ENCODE data around the gene SDK2. TPM values are rescaled to one million over a fixed set of nuclear protein-coding genes. Genes with fewer than 3 reads are reported as not detected.

The SDK2 gene
- total and polyA plus RNA-seq, 8 donors = 0.04 to 0.31 (median 0.17) TPM

- no peak overlapping the region for H3K4me3 ChIP-seq
- DNase-seq (peak in 1 of 6 donors; percentile 52), ATAC-seq (no peak), FAIRE-seq (no peak)
- whole genome bisulfite sequencing, 2 donors = 36 to 45% methylated on average over 16 of the region's 16 CpGs
- H3K27ac ChIP-seq = peak overlapping the region; percentile 74 to 96 (median 81)
- intact Hi-C loops (cut with DNase I) = no loop called here
- H3K36me3 ChIP-seq = peaks cover under 1 to 8% (median 7%) of the 10 kb centered on the region in 3 donors
- TF ChIP-seq CTCF (IDR thresholded peaks at IDR 0.05) = no peak
- peaks cover 73 to 90% (median 86%) of the 10 kb centered on the region in 3 donors for H3K4me1 ChIP-seq
- H3K27me3 ChIP-seq = no peaks in the 10 kb centered on the region
- no peaks in the 10 kb centered on the region for H3K9me3 ChIP-seq
Measured at GRCh38 chr17:73290399-73291259, 353.6 kb downstream of the SDK2 start.

DNA sequence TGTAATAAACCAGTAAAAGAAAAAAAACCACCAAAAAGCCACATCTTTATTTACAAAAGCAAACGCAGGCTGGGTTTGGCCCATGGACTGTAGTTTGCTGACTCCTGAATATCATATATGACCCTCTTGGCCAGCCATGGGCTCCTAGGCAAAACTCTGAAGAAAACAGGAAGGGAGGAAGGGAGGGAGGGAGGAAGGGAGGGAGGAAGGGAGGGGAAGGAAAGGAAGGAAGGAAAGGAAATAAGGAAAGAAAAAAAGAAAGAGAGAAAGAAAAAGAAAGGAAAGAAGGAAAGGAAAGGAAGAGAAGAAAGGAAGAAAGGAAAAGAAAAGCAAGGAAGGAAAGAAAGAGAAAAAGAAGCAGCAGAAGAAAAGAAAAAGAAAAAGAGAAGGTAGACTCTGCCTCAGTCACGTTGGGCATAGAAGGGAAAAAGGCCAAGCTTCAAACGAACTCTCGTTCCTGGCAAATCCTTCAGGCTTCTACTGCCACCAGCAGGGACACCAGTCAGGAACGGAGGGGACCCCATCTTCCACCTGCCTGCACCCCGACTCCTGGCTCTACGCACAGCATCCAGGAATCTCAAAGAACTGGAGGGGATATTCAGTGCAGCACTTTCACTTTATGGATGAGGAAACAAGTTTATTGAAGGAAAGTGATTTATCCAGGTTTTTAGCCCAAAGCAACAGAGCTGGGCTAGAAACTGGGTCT, 354.5 kb downstream of the SDK2 start:
- Histone ChIP-seq H3K27me3 (no peaks in the 10 kb centered on the region), H3K4me3 (no peak overlapping the region), H3K36me3 (peaks cover 3 to 17% (median 17%) of the 10 kb centered on the region in 3 donors), H3K27ac (peak overlapping the region; percentile 74 to 96 (median 81)), H3K9me3 (no peaks in the 10 kb centered on the region), H3K4me1 (peaks cover 66 to 86% (median 81%) of the 10 kb centered on the region in 3 donors)
- TF ChIP-seq CTCF (IDR thresholded peaks at IDR 0.05) = no peak
- 31 to 33% methylated on average over 7 of the region's 7 CpGs for WGBS, 2 donors
- intact Hi-C loops (cut with DNase I) = no loop called here
- no peak for ATAC-seq
- no peak for FAIRE-seq
- DNase-seq = peak in 1 of 6 donors; percentile 24

DNA sequence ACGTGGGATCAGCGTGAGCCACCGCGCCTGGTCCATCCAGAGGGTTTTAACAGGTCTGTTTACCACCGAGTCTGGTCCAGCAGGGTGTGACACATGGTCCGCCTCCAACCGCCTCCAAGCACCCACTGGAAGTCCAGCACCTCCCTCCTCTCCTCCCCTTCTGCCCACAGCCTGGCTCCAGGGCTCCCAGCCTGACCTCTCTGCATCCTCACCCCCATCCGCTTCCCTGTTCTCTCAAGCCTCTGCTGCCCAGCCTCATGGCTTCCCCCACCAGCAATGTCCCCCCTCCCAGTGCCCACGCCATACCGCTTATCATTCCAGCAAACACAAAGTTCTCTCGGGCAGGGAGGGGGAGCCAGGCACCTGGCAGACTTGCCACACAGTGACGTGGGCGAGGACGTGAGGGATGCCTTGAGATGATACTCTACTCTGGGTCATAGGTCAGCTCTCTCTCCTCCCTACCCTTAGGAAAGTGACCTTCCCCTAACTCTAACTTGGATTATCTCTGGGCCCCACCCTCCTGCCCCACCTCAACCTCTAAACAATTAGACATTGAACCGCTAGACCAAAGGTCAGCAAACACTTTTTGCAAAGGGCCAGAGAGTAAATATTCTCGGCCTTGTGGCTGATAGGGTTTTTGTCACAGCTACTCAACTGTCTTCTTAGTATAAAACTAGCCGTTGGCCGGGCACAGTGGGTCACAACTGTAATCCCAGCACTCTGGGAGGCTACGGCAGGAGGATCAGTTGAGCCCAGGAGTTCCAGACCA, 355.5 kb downstream of the SDK2 start:
- FAIRE-seq (no peak), ATAC-seq (peak; percentile 61 to 78 (median 68)), DNase-seq (peak; percentile 83 to 93 (median 89))
- peak overlapping the region; percentile 67 to 96 (median 81) for H3K27ac ChIP-seq
- peaks cover 59 to 77% (median 75%) of the 10 kb centered on the region in 3 donors for H3K4me1 ChIP-seq
- no peak overlapping the region for H3K4me3 ChIP-seq
- TF ChIP-seq CTCF (IDR thresholded peaks at IDR 0.05) = no peak
- WGBS, 2 donors = 11% methylated on average over 19 of the region's 19 CpGs
- peaks cover 3 to 27% (median 22%) of the 10 kb centered on the region in 3 donors for H3K36me3 ChIP-seq
- H3K27me3 ChIP-seq = no peaks in the 10 kb centered on the region
- intact Hi-C loops (cut with DNase I) = no loop called here
- no peaks in the 10 kb centered on the region for H3K9me3 ChIP-seq

GRCh38 chr17:73286863-73287296, 357.4 kb downstream of the SDK2 start:
- TF ChIP-seq CTCF (IDR thresholded peaks at IDR 0.05) = no peak
- intact Hi-C loops (cut with DNase I) = no loop called here
- Histone ChIP-seq H3K4me1 (peaks cover 41 to 61% (median 57%) of the 10 kb centered on the region in 3 donors), H3K36me3 (peaks cover 3 to 29% (median 22%) of the 10 kb centered on the region in 3 donors), H3K27me3 (no peaks in the 10 kb centered on the region), H3K4me3 (no peak overlapping the region), H3K9me3 (no peaks in the 10 kb centered on the region), H3K27ac (peak overlapping the region in 2 of 4 donors; percentile 23 to 25)
- DNase-seq (peak in 1 of 6 donors; percentile 30), ATAC-seq (no peak), FAIRE-seq (no peak)
- 45 to 49% methylated on average over 8 of the region's 8 CpGs for WGBS, 2 donors
